Measurements from ENCODE around the gene ZBTB44.

GRCh38 chr11:130180491-130180890 lies 134.2 kb downstream of the ZBTB44 start:
- no peak for TF ChIP-seq POLR2A (IDR thresholded peaks at IDR 0.05; ENCODE audit: low read depth, low read length)
- TF ChIP-seq TAF1 (IDR thresholded peaks at IDR 0.05; ENCODE audit: borderline replicate concordance, low read depth, low read length), result no peak

Measured in GM12892 (cell line).